SK-N-SH (cell line): ENCODE measurements around the gene TMEM14C.

ENCODE experiments used
- GABPA ChIP-seq: IDR thresholded peaks from 2 replicates; pipeline ENCODE4 v1.4.0; 2012; ENCODE audit warnings: low read depth, mild to moderate bottlenecking
- MEF2A ChIP-seq: IDR thresholded peaks from 2 replicates; pipeline ENCODE4 v1.4.0; 2012; ENCODE audit warnings: low read depth, borderline replicate concordance
- NFIC ChIP-seq: IDR thresholded peaks from 2 replicates; pipeline ENCODE4 v1.4.0; 2012; ENCODE audit warnings: borderline replicate concordance
- NRF1 ChIP-seq: IDR thresholded peaks from 2 replicates; pipeline ENCODE4 v1.6.1; 2012; ENCODE audit warnings: low read depth, mild to moderate bottlenecking, low read length
- POLR2AphosphoS5 ChIP-seq: IDR thresholded peaks from 2 replicates; pipeline ENCODE4 v1.6.1; 2012; ENCODE audit warnings: low read depth, low read length
- RCOR1 ChIP-seq: fragments of 150-350 bp; IDR thresholded peaks from 2 replicates; pipeline ENCODE4 v1.6.1; 2017; ENCODE audit warnings: antibody characterized with exemption, low read length
- RFX5 ChIP-seq: IDR thresholded peaks from 2 replicates; pipeline ENCODE4 v1.6.1; 2012; ENCODE audit warnings: mild to moderate bottlenecking, improper control_type of control experiment, low read length
- RXRA ChIP-seq: IDR thresholded peaks from 2 replicates; pipeline ENCODE4 v1.4.0; 2012; ENCODE audit warnings: low read depth, mild to moderate bottlenecking, borderline replicate concordance
- SMC3 ChIP-seq: IDR thresholded peaks from 2 replicates; pipeline ENCODE4 v1.6.1; 2012; ENCODE audit warnings: low read depth, low read length, improper control_type of control experiment
- YY1 ChIP-seq: IDR thresholded peaks from 2 replicates; pipeline ENCODE4 v1.4.0; 2012; ENCODE audit warnings: low read depth, mild to moderate bottlenecking
- TF ChIP-seq, protein P1 (sequence below): IDR thresholded peaks from 2 replicates; pipeline ENCODE4 v1.4.0; 2012; ENCODE audit warnings: low read depth, borderline replicate concordance
- TF ChIP-seq, protein P2 (sequence below): fragments of 200-600 bp; sonication (generic); IDR thresholded peaks from 2 replicates; pipeline ENCODE4 v1.6.1; 2017; ENCODE audit warnings: antibody characterized with exemption, mild to moderate bottlenecking, moderate library complexity
- TF ChIP-seq, protein P3 (sequence below): IDR thresholded peaks from 2 replicates; pipeline ENCODE4; 2012

DNA sequence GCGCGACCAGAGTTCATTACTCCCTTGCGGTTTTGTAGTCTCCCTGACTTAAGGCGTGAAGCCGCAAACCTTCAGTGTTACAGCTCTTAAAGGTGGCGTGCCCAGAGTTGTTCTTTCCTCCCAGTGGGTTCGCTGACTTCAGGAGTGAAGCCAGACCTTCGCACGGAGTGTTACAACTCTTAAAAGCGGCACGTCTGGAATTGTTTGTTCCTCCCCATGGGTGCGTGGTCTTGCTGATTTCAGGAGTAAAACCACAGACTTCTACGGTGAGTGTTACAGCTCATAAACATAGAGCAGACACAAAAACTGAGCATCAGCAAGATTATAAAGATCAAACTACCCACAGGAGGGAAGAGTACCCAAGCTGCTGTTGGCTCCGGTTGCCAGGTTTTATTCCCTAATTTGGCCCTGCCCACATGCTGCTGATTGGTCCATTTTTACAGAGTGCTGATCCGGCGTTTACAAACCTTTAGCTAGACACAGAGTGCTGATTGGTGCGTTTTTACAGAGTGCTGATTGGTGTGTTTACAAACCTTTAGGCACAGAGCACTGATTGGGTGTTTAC, 10.4 kb downstream of the TMEM14C start:
- TF ChIP-seq, protein P1, sequence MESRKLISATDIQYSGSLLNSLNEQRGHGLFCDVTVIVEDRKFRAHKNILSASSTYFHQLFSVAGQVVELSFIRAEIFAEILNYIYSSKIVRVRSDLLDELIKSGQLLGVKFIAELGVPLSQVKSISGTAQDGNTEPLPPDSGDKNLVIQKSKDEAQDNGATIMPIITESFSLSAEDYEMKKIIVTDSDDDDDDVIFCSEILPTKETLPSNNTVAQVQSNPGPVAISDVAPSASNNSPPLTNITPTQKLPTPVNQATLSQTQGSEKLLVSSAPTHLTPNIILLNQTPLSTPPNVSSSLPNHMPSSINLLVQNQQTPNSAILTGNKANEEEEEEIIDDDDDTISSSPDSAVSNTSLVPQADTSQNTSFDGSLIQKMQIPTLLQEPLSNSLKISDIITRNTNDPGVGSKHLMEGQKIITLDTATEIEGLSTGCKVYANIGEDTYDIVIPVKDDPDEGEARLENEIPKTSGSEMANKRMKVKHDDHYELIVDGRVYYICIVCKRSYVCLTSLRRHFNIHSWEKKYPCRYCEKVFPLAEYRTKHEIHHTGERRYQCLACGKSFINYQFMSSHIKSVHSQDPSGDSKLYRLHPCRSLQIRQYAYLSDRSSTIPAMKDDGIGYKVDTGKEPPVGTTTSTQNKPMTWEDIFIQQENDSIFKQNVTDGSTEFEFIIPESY, result no peak
- TF ChIP-seq YY1 (no peak), RFX5 (no peak), RCOR1 (no peak), MEF2A (no peak), RXRA (no peak), POLR2AphosphoS5 (no peak), SMC3 (no peak), GABPA (no peak), NRF1 (no peak), NFIC (no peak)
- TF ChIP-seq, protein P2, sequence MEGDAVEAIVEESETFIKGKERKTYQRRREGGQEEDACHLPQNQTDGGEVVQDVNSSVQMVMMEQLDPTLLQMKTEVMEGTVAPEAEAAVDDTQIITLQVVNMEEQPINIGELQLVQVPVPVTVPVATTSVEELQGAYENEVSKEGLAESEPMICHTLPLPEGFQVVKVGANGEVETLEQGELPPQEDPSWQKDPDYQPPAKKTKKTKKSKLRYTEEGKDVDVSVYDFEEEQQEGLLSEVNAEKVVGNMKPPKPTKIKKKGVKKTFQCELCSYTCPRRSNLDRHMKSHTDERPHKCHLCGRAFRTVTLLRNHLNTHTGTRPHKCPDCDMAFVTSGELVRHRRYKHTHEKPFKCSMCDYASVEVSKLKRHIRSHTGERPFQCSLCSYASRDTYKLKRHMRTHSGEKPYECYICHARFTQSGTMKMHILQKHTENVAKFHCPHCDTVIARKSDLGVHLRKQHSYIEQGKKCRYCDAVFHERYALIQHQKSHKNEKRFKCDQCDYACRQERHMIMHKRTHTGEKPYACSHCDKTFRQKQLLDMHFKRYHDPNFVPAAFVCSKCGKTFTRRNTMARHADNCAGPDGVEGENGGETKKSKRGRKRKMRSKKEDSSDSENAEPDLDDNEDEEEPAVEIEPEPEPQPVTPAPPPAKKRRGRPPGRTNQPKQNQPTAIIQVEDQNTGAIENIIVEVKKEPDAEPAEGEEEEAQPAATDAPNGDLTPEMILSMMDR, result no peak
- TF ChIP-seq, protein P3, sequence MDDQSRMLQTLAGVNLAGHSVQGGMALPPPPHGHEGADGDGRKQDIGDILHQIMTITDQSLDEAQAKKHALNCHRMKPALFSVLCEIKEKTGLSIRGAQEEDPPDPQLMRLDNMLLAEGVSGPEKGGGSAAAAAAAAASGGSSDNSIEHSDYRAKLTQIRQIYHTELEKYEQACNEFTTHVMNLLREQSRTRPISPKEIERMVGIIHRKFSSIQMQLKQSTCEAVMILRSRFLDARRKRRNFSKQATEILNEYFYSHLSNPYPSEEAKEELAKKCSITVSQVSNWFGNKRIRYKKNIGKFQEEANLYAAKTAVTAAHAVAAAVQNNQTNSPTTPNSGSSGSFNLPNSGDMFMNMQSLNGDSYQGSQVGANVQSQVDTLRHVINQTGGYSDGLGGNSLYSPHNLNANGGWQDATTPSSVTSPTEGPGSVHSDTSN, result no peak
